IPS-NIHi7 (cell line): ENCODE measurements around the gene C1orf159.
"Not testable (repeated sequence)": the region's sequence is repeated elsewhere in the genome, so short reads cannot be mapped to it uniquely, and the experiment has no call there.

ENCODE experiments used
- DNase-seq: peaks from one replicate; pipeline ENCODE4 v3.0.0; 2012; ENCODE audit warnings: mixed read lengths; ENCODE audit errors: extremely low spot score

The C1orf159 gene

GRCh38 chr1:1081311-1082238, 34.3 kb downstream of the C1orf159 start:
- no peak for DNase-seq

GRCh38 chr1:1080951-1081310, 35.0 kb downstream of the C1orf159 start:
- no peak for DNase-seq

- DNase-seq: peak; percentile 91
Measured at GRCh38 chr1:1080122-1080757, 35.6 kb downstream of the C1orf159 start.

DNA sequence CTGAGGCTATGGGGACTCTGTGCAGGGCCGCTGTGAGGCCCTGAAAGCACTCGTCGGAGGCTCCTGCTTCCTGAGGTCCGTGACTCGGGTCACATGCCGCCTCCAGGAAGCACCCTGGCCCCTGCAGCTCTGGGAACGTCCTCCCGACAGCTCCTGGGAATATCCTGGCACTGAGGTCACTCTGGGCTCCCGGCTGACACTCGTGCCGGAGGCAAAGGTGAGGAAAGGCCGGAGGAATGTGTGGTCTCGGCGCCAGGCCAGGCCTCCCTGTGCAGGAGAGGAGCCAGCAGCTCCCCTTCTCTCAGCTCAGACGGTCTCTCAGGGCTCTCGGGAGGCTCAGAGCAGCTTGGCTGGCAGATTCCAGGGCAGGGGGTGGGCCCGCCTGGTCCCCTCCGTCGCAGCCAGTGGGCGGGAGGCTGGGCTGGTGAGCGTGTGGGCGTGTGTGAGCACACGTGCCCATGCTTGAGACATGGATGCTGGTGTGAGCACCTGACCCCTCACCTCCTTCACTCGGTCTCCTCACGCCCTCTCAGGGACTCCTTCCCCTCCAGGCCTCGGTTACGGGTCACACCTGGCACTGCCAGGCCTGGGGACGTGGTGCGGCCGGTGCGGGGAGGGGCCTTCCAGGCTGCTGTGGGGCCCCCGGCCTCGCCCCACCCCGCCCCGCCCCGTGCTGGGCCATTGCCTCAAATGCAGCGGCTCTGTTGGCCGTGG, 36.3 kb downstream of the C1orf159 start:
- DNase-seq: peak; percentile 80

DNA sequence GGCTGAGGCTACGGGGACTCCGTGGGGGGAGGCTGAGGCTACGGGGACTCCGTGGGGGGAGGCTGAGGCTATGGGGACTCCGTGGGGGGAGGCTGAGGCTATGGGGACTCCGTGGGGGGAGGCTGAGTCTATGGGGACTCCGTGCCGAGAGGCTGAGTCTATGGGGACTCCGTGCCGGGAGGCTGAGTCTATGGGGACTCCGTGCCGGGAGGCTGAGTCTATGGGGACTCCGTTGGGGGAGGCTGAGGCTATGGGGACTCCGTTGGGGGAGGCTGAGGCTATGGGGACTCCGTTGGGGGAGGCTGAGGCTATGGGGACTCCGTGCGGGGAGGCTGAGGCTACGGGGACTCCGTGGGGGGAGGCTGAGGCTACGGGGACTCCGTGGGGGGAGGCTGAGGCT, 38.5 kb downstream of the C1orf159 start:
- DNase-seq: not testable (repeated sequence)

DNA sequence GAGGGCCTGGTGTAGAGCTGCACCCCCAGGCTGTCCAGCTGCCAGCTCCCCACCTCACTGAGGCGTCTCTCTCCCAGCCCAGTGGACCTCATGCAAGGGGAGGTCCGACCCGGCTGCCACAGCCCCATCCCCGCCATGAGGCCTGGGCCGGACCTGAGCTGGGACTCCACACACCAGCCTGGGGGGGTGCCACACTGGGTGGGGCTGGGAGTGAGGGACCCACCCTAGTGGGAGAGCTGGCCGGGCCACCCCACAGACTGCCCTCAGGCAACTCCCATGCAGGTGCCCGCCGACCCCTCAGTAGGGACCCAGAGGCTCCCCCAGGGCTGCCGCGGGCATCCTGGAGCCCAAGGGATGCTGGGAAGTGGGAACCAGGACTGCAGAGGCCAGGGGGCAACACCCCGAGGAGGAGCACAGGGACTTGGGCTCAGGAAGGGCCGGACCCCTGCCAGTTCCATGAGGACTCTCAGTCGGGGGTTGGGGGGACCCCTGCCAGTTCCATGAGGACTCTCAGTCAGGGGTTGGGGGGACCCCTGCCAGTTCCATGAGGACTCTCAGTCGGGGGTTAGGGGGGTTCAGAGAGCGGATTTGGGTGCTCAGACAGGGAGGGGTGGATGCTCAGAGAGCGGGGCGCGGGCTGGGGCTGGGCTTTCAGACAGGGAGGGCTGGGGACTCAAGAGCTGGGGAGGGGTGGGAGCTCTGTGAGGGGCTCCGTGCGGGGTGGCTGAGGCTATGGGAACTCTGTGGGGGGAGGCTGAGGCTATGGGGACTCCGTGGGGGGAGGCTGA, 40.5 kb downstream of the C1orf159 start:
- no peak for DNase-seq

- DNase-seq: no peak
Measured at GRCh38 chr1:1074631-1075147, 41.2 kb downstream of the C1orf159 start.

DNA sequence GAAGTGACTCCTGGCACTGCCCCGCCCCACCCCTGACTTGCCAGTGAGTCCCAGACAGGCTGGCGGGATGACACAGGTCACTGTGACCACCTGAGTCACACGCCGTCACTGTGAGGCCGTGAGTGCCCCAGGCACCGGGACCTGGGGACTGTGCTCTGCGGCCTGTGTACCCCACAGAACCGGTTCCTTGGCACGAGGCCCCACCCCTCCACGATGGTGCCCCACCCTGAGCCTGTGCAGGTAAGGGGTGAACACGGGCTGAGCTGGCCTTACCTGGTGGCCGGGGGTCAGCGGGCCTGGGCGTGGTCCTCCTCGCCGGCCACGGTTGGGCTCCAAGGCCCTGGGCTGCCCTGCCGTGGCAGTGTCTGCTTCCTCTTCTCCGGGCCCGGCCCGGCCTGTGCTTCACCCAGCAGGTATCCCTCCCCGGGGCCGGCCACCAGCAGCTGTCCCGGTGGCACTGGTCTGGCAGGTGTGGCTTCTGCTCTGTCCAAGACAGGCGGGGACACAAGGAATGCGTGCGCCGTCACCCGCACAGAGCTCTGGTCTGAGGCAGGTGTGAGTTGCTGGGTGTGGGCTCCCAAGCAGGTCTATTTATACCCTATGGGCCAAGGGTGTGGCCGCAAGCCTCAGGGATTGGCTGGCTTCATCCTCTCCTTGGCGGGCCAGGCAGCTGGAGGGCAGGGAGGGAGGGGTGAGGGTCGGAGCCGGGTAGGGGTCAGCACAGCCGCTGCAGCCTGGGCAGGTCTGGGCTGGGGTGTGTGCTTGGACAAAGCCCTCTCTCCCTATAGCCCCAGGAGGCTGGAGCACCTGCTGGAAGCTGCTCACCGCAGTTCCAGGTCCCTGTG, 41.9 kb downstream of the C1orf159 start, which contains the start of gene RNF223:
RNF223 (minus strand) TSS at position 564 of the 845 bp plus-strand sequence. CDS start 1,740 bp downstream, outside the sequence.
- no peak for DNase-seq

DNA sequence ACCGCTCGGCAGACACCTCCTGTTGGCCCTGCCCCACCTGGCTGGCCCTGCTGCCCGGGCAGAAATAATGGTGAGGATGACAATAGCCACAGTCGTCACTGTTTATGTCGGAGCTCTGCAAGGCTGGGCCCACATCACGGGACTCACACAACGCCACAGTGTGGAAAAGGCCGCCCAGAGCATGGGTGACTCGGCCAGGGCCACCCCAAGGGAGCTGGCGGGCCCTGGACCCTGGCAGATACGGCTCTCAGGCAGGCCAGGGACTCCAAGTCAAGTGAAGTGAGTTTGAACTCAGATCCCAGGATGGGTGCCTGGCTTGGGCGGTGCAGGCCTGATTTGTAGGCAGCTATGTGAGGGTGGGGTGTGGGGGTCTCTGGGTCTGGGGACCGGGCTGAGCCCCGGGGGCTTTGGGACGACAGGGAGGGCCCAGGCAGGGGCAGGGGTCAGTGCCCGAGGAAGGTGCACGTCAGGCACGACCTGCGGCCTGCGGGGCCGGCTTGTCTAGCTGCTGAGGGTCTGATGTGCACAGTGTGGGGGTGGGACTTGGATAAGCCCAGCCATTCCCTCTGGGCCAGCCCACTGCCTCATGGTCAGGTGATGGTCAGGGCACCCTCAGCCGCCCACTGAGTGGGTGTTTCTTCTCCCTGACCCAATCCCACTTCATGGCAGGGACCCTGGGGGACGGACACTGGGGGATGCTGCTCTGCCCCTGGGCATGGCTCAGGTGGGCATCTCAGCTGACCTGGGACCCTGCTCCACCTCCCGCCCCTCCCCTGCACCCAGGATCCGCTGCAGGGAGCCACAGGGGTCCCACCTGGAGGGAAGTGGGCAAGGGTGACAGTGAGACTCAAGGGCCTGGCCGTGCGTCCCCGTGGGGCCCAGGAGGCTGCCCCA, 42.8 kb downstream of the C1orf159 start:
- no peak for DNase-seq

- no peak for DNase-seq
Measured at GRCh38 chr1:1072299-1072848, 43.5 kb downstream of the C1orf159 start.

DNA sequence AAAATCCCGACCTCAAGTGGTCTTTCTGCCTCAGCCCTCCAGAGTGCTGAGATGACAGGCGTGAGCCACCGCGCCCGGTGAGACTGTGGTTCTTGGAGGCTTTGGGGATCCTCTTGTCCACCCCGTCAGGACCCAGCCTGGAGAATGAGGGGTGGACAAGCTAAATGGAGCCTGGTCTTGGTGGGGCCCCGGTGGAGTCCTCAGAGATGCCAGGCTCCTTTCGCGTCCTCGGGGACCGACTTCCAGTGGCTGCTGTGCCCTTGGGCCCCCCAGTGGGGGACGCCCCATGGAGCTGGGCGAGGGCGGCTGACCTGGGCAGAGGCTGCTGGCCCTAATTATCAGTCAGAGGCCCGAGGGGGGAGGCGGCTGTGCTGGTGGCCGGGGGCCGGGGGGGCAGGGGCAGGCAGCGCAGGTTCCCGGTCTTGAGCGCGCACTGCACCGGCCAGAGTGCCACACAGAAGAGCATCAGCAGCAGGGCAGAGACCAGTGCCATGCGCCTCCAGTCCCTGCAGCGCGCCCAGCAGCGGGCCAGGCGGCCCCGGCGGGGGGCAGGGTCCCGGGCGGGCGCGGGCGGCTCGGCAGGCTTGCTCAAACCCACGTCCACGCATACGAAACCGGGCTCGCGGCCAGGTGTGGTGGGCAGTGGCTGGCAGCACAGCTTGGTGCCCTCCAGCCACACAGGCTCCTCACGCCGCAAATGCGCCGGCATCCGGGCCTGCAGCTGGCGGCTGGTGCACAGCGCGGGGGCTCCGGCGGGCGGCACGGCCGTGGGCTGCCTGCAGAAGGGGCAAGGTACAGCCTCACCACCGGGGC, 44.2 kb downstream of the C1orf159 start:
- DNase-seq: no peak

DNA sequence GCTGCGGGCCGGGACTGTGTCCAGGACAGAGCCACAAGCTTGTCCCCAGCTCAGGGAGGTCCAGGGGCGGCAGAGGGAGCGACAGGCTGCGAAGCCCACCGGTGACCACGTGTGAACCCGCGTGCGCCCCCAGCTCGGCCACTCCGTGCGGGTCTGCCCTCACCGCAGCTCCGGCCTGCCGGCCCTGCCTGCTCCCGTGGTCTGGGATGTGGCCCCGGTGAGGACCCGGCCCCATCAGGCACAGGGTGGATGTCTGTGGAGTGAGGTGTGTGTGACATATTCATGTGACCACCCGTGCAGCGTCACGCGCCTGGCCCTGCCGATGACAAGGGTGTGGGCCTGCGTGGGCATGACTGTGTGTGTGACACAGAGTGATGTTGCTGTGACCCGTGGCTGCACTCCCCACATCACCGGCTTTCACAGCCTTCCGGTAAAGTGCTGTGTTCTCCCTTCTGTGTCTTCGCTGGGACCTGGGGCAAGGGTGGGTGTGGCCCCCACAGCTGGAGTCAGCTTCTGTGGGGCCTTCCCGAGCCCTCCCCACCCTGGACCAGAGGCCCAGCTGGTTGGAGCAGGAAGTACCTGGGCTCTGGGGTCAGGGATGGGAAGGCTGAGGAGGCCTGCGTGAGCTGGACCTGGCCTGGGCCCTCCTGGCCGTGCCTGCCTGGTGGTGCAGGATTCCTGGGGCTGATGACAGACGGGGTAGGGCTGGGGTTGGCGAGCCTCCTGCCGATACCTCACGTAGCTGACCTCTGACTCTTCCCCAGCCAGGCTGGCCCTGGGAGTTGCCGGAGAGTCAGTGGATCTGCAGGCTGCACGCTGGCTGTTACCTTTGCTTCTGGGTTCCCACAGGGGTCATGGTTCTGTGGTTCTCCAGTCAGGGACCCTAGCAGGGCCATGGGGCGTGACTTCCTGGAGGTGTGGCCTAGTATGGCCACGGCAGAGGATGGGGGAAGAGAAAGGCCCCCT, 45.9 kb downstream of the C1orf159 start:
- DNase-seq: no peak

DNA sequence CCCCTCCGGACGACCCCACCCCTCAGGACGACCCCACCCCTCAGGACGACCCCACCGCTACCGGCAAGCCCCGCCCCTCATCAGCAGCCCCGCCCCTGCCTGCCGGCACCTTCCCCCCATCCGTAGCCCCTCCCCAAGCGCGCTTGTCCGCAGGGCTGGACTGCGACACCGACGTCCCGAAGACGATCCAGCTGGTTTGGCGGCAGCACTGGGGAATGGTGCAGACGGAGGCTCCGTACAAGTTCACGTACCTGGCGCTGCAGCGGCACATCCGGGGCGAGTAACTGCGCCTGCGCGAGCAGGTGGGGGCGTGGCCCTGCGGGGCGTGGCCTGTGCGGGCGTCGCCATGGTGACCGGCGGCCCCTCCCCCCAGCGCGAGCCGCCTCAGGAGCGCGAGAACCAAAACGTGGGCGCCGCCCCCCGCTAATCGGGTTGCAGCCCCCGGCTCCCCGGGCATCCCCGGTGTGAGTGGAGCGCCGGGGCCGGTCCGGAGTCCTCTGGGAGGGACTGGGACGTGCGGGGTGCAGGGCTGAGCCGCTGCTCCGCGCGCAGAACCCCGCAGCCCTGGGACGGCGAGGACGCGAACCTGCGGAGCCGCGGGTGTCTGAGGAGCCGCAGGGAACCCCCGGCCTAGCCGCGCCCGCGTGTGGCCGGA, 46.7 kb downstream of the C1orf159 start:
- DNase-seq: peak; percentile 89

DNA sequence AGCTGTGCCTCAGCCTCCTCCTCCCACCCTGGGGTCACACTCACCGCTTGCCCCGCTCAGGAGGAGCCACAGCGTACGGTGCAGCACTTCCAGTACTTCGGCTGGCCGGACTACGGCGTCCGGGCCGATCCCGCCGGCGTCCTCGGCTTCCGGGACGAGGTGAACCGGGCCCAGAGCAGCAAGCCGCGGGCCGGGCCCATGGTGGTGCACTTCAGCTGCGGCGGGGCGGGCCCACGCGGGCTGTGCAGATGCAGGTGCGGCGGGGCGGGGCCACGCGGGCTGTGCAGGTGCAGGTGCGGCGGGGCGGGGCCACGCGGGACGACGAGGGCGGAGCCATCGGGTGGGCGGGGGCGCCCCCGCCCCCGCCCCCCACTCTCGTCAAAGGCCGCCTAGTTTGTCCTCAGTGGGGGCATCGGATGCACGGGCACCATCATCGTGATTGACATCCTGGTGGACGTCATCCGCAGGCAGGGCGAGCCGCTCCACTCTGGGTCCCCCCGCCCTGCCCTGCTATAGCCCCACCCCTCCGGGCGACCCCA, 47.3 kb downstream of the C1orf159 start:
- DNase-seq: no peak

DNA sequence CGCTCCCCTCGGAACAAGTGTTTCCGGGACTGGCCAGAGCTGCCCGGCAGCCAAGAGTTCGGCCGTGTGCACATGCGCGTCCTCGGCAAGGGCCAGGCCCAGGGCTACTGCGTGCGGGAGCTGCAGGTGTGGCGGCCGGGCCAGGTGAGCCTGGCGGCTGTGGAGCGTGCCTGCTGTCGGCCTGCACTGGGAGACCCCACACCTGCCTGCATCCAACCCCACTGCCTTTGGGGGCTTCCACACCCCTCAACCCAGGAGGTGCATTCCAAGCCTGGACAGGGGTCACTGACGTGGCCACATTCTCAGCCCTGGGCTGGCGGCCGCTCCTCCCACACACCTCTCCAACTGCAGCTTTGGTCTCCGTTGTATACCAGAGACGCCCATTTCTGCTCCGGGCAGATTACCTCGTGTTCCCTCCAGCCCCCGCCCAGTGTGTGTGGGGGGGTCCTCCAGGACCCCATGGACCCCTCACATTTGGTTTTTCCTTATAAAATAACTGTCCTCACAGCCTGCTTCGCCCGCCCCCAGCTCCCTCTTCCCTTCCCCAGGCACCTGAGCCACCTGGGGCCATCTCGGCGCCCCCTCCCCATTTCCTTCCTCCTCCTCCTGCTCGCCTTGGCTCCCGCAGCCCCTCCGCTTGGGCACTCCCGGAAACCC, 47.9 kb downstream of the C1orf159 start:
- DNase-seq: no peak
